ENCODE results near the gene PRR19.

DNA sequence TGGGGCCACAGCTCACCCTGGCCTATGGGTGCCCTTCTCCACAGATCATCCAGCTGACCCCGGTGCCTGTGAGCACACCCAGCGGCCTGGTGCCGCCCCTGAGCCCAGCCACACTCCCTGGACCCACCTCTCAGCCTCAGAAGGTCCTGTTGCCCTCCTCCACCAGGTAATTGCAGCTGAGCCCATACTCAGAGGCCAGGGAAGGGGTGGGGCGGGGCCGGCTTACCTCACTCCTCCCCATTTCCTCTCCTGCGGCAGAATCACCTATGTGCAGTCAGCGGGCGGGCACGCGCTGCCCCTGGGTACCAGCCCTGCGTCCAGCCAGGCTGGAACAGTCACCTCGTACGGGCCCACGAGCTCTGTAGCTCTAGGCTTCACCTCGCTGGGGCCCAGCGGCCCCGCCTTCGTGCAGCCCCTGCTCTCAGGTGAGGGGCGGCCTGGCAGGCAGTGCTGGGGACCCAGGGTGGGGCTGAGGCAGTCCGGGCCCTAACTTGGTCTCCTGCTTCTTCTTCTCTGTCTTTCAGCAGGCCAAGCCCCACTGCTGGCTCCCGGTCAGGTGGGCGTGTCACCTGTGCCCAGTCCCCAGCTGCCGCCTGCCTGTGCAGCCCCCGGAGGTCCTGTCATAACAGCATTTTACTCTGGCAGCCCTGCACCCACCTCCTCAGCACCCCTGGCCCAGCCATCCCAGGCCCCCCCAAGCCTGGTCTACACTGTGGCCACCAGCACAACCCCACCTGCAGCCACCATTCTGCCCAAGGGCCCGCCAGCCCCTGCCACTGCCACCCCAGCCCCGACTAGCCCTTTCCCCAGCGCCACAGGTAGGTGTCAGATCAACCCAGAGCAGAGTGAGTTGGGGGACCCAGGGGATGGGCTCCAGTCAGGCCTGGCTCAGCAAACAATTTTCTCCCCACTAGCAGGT lies 9.6 kb upstream of the PRR19 start:
- no peak for TF ChIP-seq EZH2 (IDR thresholded peaks at IDR 0.05; ENCODE audit: borderline replicate concordance, insufficient read depth, low read depth, low read length, poor library complexity, severe bottlenecking)
- TF ChIP-seq, protein P1, sequence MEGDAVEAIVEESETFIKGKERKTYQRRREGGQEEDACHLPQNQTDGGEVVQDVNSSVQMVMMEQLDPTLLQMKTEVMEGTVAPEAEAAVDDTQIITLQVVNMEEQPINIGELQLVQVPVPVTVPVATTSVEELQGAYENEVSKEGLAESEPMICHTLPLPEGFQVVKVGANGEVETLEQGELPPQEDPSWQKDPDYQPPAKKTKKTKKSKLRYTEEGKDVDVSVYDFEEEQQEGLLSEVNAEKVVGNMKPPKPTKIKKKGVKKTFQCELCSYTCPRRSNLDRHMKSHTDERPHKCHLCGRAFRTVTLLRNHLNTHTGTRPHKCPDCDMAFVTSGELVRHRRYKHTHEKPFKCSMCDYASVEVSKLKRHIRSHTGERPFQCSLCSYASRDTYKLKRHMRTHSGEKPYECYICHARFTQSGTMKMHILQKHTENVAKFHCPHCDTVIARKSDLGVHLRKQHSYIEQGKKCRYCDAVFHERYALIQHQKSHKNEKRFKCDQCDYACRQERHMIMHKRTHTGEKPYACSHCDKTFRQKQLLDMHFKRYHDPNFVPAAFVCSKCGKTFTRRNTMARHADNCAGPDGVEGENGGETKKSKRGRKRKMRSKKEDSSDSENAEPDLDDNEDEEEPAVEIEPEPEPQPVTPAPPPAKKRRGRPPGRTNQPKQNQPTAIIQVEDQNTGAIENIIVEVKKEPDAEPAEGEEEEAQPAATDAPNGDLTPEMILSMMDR (IDR thresholded peaks at IDR 0.05): no peak

Data from B cell (primary cell).